ENCODE results near the gene SMIM31.

- TF ChIP-seq CTCF (IDR thresholded peaks at IDR 0.05) (no peak), POLR2A (IDR thresholded peaks at IDR 0.05) (no peak)
Observed at GRCh38 chr4:164770010-164770724, 16.2 kb downstream of the SMIM31 start.
